ENCODE results near the gene ACVR1. TPM values are rescaled to one million over a fixed set of nuclear protein-coding genes. Genes with fewer than 3 reads are reported as not detected.
A peak's percentile ranks its signal among the peaks of the same experiment; 100 is the strongest.

ACVR1 gene
- total and polyA plus RNA-seq, 9 of the 15 experiments (the other 6 are each of a cell fraction or from before 2014, with no cell fraction given), result 3.8 to 14.3 (median 6.9) TPM

DNA sequence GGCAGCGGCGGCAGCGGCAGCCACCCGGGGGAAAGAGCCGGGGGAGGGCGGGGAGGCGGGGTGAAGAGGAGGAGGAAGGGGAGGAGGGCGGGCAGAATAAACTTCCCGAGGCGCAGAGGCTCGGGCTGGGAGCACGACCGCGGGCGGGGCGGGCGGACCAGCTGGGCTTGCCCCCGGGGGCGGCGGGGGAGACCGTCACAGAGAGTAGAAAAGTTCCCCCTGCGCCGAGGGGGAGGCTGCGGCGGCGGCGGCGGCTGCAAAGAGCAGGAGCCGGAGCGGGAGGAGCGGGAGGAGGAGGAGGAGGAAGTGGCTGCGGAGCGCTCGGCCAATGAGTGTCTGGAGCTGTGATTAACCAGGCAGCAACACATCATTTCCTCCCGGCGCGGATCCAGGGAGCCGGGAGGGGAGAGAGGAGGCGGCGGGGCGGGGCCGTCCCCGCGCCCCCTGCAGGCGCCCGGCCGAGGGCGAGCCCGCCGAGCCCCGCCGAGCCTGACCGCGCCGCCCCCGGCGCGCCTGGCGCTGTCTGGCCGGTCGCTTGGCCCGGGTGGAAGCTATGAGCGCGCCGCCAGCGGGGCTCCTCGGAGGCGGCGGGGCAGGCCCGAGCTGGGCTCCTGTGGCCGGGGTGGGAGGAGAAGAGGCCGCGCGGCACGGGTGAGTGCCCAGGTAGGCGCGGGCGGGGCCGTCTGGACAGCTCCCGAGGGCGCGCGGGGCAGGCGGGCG is at the start of gene ACVR1 (continued):
- no peak for TF ChIP-seq ZNF280A (IDR thresholded peaks at IDR 0.05; ENCODE audit: low read depth, partially characterized antibody)
- TF ChIP-seq, protein P1, sequence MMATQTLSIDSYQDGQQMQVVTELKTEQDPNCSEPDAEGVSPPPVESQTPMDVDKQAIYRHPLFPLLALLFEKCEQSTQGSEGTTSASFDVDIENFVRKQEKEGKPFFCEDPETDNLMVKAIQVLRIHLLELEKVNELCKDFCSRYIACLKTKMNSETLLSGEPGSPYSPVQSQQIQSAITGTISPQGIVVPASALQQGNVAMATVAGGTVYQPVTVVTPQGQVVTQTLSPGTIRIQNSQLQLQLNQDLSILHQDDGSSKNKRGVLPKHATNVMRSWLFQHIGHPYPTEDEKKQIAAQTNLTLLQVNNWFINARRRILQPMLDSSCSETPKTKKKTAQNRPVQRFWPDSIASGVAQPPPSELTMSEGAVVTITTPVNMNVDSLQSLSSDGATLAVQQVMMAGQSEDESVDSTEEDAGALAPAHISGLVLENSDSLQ (IDR thresholded peaks at IDR 0.05), result peak; percentile 81
- TF ChIP-seq, protein P2, sequence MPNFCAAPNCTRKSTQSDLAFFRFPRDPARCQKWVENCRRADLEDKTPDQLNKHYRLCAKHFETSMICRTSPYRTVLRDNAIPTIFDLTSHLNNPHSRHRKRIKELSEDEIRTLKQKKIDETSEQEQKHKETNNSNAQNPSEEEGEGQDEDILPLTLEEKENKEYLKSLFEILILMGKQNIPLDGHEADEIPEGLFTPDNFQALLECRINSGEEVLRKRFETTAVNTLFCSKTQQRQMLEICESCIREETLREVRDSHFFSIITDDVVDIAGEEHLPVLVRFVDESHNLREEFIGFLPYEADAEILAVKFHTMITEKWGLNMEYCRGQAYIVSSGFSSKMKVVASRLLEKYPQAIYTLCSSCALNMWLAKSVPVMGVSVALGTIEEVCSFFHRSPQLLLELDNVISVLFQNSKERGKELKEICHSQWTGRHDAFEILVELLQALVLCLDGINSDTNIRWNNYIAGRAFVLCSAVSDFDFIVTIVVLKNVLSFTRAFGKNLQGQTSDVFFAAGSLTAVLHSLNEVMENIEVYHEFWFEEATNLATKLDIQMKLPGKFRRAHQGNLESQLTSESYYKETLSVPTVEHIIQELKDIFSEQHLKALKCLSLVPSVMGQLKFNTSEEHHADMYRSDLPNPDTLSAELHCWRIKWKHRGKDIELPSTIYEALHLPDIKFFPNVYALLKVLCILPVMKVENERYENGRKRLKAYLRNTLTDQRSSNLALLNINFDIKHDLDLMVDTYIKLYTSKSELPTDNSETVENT (CRISPR knock-in tag; IDR thresholded peaks at IDR 0.05), result no peak
- TF ChIP-seq ZNF134 (CRISPR knock-in tag; conservative IDR thresholded peaks at IDR 0.05), result no peak
- TF ChIP-seq SREBF1 (IDR thresholded peaks at IDR 0.05; ENCODE audit: borderline replicate concordance, low read depth, low read length), result no peak
- TF ChIP-seq BHLHE40 (IDR thresholded peaks at IDR 0.05; ENCODE audit: low read length), result peak; percentile 50; the same call in 1 of the 2 replicates
- peak; percentile 64 for TF ChIP-seq CHD1 (IDR thresholded peaks at IDR 0.05; ENCODE audit: low read length)
- TF ChIP-seq FIP1L1 (IDR thresholded peaks at IDR 0.05; ENCODE audit: low read depth, low read length, poor library complexity, severe bottlenecking), result no peak
- TF ChIP-seq KDM1A (IDR thresholded peaks at IDR 0.05), result peak; percentile 65 to 86
- TF ChIP-seq, protein P3, sequence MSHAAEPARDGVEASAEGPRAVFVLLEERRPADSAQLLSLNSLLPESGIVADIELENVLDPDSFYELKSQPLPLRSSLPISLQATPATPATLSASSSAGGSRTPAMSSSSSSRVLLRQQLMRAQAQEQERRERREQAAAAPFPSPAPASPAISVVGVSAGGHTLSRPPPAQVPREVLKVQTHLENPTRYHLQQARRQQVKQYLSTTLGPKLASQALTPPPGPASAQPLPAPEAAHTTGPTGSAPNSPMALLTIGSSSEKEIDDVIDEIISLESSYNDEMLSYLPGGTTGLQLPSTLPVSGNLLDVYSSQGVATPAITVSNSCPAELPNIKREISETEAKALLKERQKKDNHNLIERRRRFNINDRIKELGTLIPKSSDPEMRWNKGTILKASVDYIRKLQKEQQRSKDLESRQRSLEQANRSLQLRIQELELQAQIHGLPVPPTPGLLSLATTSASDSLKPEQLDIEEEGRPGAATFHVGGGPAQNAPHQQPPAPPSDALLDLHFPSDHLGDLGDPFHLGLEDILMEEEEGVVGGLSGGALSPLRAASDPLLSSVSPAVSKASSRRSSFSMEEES (CRISPR knock-in tag; IDR thresholded peaks at IDR 0.05), result no peak
- TF ChIP-seq JUNB (CRISPR knock-in tag; conservative IDR thresholded peaks at IDR 0.05), result no peak
- TF ChIP-seq TGIF2 (CRISPR knock-in tag; IDR thresholded peaks at IDR 0.05), result no peak
- TF ChIP-seq BRF2 (IDR thresholded peaks at IDR 0.05; ENCODE audit: borderline replicate concordance, insufficient read depth, insufficient read length), result no peak
- TF ChIP-seq TSC22D4 (tag; IDR thresholded peaks at IDR 0.05), result no peak
- no peak for TF ChIP-seq NKRF (IDR thresholded peaks at IDR 0.05; ENCODE audit: borderline replicate concordance)

All from K562 (cell line).